Measurements from ENCODE around the gene MDFI.

MDFI gene

GRCh38 chr6:41670703-41671360, 32.6 kb downstream of the MDFI start:
- no peak for DNase-seq (ENCODE audit: extremely low read depth in 1 of 2, low read depth in 1 of 2)

GRCh38 chr6:41671376-41671775, 33.1 kb downstream of the MDFI start:
- DNase-seq (ENCODE audit: extremely low read depth in 1 of 2, low read depth in 1 of 2): no peak

GRCh38 chr6:41672016-41672415, 33.7 kb downstream of the MDFI start:
- no peak for DNase-seq (ENCODE audit: extremely low read depth in 1 of 2, low read depth in 1 of 2)

GRCh38 chr6:41672816-41673703, 34.8 kb downstream of the MDFI start:
- no peak for DNase-seq (ENCODE audit: extremely low read depth in 1 of 2, low read depth in 1 of 2)

DNA sequence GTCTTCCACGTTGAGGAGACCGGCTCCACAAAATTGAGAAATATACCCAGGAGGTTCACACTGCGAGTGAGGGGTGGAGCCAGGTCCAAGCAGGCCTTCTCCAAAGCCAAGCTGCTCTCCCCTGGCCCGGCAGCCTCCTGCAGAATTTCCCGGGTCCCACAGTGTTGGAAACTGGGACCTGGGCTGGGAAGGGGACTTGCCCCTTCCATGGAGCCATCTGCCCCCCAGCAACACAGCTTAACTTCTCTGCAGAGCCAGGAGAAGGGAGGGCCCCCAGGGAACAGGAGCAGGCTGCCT, 35.4 kb downstream of the MDFI start:
- DNase-seq (ENCODE audit: extremely low read depth in 1 of 2, low read depth in 1 of 2): no peak

DNA sequence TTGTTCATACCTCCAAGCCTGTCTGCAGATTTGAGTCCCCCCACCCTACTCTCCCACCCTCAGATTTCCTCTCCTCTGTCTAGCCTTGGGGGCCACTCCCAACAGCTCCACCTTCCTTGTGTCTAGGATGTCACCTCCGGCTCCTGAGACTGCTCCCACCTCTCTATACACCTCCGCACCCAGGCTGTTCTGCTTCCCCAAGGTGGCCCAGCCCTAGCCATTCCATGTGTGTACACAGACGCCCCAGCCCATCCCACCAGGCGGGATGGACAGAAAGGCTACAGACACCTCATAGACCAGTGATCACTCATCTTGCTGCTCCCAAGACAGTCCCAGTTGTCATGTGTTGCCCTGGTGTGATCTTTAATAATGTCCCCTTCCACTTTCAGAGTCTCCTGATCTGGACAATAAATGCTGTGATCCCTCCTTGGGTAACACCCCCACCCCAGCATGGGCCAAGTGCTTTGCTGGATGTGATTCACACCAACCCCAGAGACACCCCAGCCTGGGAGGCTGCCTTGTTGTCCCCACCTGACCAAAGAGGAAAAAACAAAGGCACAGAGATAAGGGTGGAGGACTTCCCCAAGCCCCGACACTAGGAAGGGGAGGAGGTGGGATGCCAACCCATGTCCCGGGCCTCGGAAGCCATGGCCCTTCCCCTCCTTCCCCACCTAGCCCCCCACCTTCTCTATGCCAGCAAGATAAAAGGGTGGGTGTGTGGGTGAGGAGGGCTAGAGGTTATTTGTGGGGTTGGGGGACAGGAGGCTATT, 36.1 kb downstream of the MDFI start:
- no peak for DNase-seq (ENCODE audit: extremely low read depth in 1 of 2, low read depth in 1 of 2)

DNA sequence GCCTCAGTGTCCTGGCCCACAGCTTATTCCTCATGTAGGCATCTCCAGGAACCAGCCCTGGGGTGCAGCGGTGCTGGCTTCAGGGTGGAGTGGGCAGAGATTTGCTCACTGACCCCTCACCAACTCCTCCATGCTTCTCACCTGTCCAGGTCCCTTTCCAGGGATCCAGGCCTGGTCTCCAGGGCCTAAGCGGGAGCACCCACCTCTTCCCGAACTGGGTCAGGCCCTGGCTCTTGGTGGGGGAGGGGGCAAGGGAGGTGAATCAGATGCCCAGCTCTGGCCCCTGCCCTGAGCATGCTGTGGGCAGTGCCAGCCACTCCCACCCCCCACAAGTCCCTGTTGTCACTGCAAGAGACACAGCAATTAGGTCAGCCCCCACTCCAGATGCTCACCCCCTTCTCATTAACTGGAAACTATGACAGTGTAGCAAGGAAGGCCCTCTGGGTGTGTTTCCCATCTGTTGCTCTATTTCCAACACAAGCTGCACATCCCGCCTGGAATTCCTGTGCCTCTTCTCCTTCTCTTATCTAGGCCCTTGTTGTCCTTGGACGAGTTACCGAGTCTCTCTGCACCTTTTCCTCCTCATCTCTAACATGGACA, 37.0 kb downstream of the MDFI start:
- DNase-seq (ENCODE audit: extremely low read depth in 1 of 2, low read depth in 1 of 2): no peak

DNA sequence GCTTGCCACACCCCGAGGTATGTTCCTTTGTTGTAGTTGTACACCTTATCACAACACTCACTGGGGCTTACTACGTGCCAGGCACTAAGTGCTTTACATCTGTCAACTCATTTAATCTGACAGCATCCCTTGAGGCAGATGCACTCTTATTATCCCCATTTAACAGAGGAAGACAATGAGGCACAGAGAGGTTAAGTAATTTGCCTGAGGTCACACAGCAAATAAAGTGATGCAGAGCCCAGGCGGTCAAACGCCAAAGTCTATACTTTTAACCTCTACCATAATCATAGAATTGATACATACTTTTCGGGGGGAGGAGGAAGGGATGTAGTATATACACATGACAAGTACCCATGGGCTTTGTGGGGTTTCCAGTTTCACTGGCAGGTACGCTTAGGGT, 37.7 kb downstream of the MDFI start:
- DNase-seq (ENCODE audit: extremely low read depth in 1 of 2, low read depth in 1 of 2): no peak

DNA sequence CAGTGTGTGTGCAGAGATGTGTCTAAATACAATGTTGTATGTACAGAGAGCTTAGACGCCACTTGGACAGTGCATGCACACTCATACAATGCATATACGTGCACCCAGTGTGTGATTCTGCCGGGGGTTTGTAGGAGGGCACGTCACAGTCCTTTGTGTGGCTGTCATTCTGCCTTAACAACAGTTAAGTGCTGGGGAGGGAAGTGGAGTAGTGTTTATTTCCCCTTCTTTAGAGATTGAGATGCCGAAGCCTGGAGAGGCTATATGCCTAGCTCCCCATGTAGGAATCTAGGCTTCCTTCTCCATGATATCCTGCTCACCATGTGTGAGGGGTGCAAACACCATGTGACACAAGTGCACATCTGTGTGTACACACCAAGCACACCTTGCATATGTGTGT, 38.2 kb downstream of the MDFI start:
- no peak for DNase-seq (ENCODE audit: extremely low read depth in 1 of 2, low read depth in 1 of 2)

- no peak for DNase-seq (ENCODE audit: extremely low read depth in 1 of 2, low read depth in 1 of 2)
Measured at GRCh38 chr6:41677124-41677921, 39.1 kb downstream of the MDFI start.

DNA sequence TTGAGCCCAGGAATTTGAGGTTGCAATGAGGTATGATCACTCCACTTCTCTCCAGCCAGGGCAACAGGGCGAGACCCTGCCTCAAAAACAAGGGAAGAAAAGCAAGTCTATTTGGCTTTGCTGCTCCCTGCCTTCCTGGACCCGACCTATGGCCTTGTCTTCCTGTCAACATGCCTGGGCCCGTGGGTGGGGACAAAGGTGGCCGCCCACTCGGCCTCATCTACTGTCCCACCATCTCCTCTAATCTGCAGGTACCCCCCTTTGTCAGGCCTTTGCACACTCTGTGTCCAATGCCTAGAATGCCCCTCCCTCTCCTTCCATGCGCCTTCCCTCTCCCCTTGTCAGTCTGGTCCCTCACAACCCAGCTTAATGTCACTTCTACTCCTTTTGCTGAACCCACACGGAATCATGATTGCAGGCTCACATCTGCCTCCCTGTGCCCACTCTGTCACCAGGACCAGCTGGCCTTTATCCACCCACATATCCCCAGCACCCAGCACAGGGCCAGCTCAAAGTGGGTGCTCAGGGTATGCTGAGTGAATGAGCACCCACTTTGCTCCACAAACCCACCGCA, 40.3 kb downstream of the MDFI start:
- no peak for DNase-seq (ENCODE audit: extremely low read depth in 1 of 2, low read depth in 1 of 2)

DNA sequence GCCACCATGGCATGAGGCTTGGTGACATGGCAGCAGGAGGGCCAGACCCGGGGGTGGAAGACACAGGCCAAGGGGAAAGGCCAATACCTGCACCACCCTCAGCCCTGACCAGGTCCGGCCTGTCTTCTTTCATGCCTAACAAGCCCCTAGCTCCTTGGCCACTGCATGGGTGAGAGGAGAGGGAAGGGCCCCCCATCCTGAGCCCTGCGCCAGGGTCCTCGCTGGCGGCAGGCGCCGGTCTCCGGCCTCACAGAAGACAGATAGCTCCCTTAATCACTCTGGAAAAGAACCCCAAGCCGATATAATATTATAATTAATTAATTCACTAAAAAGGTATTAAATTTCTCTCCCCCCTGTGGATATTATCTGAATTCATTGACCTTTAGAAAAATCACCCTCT, 41.4 kb downstream of the MDFI start:
- DNase-seq (ENCODE audit: extremely low read depth in 1 of 2, low read depth in 1 of 2): no peak

DNA sequence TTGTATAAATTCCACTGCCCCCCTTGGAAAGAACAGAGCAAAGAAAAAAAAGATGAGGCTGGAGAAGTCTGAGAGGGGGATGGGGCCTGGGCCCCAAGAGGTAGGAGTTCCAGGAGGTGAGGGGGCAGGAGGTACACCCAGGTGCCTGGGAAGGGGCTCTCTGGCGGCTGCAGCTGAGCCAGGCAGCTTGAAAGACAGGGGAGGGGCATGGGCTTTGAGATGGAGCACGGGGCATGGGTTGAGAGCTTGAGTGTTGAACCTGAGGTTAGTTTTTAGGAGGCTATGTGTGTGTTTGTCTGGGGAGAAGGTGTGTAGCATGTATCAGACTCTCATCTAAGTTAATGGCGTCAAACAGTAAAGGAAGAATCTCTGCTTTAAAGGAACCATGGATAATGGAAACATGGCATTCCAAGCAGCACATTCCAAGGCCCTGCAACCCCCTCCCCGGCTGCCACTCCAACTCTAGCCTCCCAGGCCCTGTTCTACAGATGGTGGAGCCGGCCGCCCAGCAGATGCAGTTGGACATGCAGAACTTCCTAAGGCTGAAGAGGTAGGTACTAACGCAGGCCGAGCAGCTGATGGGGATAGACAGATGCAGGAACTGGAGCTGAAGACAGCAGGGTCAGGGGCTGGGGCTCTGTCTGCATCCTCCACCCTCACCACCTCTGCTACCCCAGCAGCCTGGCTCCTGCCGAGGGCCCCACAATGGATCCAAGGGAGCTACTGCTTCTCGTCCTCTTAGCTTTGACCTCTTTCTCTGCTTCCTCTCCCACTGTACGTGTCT, 42.1 kb downstream of the MDFI start:
- DNase-seq (ENCODE audit: extremely low read depth in 1 of 2, low read depth in 1 of 2): no peak

DNA sequence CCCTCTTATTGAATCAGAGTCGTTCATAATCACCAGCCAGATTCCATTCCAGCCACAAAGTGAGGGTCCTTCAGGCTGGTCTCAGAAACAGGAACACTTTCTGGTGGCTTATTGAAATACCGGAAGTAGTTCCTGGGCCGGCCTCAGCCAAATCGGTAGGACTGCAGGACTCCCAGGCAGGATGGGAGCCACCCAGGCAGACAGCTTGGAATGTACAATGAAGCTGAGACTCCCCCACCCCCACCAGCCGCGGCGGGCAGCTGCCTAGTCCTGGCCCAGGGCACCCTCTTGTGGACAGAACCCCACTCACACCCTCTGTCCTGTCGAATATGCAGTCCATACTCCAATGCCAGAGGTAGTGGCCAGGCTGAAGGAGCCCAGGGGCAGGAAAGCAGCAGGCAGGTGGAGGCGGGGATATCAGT, 43.8 kb downstream of the MDFI start:
- peak; percentile 42 to 63 for DNase-seq (ENCODE audit: extremely low read depth in 1 of 2, low read depth in 1 of 2)

GRCh38 chr6:41682497-41683272, 44.4 kb downstream of the MDFI start:
- no peak for DNase-seq (ENCODE audit: extremely low read depth in 1 of 2, low read depth in 1 of 2)

- DNase-seq (ENCODE audit: extremely low read depth in 1 of 2, low read depth in 1 of 2): no peak
Measured at GRCh38 chr6:41683273-41683522, 44.9 kb downstream of the MDFI start.

DNA sequence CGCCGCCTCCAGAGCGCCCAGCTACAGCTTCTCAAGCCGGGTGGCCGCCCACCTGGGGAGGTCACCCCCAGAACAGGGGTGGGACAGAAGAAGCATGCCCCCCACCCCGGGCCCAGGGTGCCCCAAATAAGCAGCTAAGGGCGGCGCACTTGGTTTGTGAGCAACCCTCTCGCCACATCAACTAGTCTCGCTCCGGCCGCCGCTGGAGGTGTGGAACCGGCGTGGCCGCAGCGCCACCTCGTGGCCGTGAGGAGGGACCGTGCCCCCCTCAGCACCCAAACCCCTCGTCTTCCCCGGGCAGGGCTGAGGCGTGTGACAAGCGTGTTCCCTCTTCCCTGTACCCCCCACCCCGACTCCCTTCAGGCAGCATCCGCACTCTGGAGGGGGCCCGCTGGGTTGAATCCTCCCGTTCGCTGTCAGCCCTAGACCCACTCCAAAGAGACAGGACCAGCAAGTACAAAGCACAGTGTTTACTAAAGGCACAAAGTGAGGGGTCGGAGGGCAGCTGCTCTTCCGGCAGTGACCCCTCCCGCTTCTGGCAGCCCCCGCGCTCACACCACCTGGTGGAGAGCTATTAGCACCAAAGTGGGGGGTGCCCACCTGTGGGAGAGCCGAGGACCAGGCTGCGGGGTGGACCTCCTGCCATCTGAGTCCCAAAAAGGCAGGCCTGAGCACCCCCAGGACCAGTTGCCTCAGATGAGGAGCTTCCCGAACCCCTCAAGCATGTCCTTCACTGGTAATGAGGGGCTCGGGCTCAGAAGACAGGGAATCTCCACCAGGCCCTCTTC, 45.4 kb downstream of the MDFI start:
- DNase-seq (ENCODE audit: extremely low read depth in 1 of 2, low read depth in 1 of 2): peak; percentile 50 to 59
